WTC11 (cell line): ENCODE results near the gene ZRANB1. TPM values are rescaled to one million over a fixed set of nuclear protein-coding genes. Genes with fewer than 3 reads are reported as not detected.

ENCODE experiments used
- ATAC-seq: fragments of 200-7000 bp; cut with Tn5 transposase; 2 replicates; pipeline ENCODE4 v1.10.0; 2021; ENCODE audit warnings: mild to moderate bottlenecking, moderate library complexity
- CTCF ChIA-PET: fragments of 300-600 bp; sonication (Branson Sonifier 250); formaldehyde crosslinking; loops from one replicate; lab custom pipeline; 2021; ENCODE audit warnings: antibody characterized with exemption; lab: Charles Lee
- POLR2A ChIA-PET: fragments of 350-600 bp; sonication (Branson Sonifier 250); formaldehyde crosslinking; loops from one replicate; lab custom pipeline; 2021; ENCODE audit warnings: antibody characterized with exemption; lab: Charles Lee
- DNase-seq: peaks from one replicate; pipeline ENCODE4 v3.0.0; 2021; ENCODE audit warnings: low spot score
- H3K27ac Mint-ChIP-seq: 2 replicates; pipeline ENCODE4 v1.8.0; 2021; ENCODE audit warnings: mixed read lengths
- H3K27me3 Mint-ChIP-seq: 2 replicates; pipeline ENCODE4 v1.8.0; 2021; ENCODE audit warnings: low read depth, mild to moderate bottlenecking, moderate library complexity, mixed read lengths
- H3K36me3 Mint-ChIP-seq: 2 replicates; pipeline ENCODE4 v1.8.0; 2021; ENCODE audit warnings: mixed read lengths
- H3K4me1 Mint-ChIP-seq: 2 replicates; pipeline ENCODE4 v1.8.0; 2022; ENCODE audit warnings: mixed read lengths
- H3K4me3 Mint-ChIP-seq: 2 replicates; pipeline ENCODE4 v1.8.0; 2021; ENCODE audit warnings: mild to moderate bottlenecking, moderate library complexity, mixed read lengths
- H3K9me3 Mint-ChIP-seq: 2 replicates; pipeline ENCODE4 v1.8.0; 2021; ENCODE audit warnings: mixed read lengths
- ARID4B ChIP-seq: sonication (generic); formaldehyde crosslinking; IDR thresholded peaks from 2 replicates; pipeline ENCODE4 v1.8.0; 2023; ENCODE audit warnings: missing genetic modification reagents, mild to moderate bottlenecking, borderline replicate concordance
- ATF2 ChIP-seq: sonication (generic); formaldehyde crosslinking; IDR thresholded peaks from 2 replicates; pipeline ENCODE4 v1.8.1; 2022; ENCODE audit warnings: low read depth, missing genetic modification reagents, borderline replicate concordance
- CBFB ChIP-seq: sonication (generic); formaldehyde crosslinking; IDR thresholded peaks from 2 replicates; pipeline ENCODE4 v1.8.1; 2022; ENCODE audit warnings: mild to moderate bottlenecking, low read depth, missing genetic modification reagents
- CREB1 ChIP-seq: sonication (generic); formaldehyde crosslinking; IDR thresholded peaks from 2 replicates; pipeline ENCODE4 v1.8.0; 2023; ENCODE audit warnings: mild to moderate bottlenecking, missing genetic modification reagents
- HMGA2 ChIP-seq: fragments of 250-450 bp; sonication (Bioruptor Pico); IDR thresholded peaks from 2 replicates; pipeline ENCODE4 v1.4.0; 2021; ENCODE audit warnings: mild to moderate bottlenecking, moderate library complexity
- MLX ChIP-seq: sonication (generic); formaldehyde crosslinking; IDR thresholded peaks from 2 replicates; pipeline ENCODE4 v1.8.1; 2023; ENCODE audit warnings: mild to moderate bottlenecking, missing genetic modification reagents, moderate library complexity
- SMAD3 ChIP-seq: sonication (generic); formaldehyde crosslinking; IDR thresholded peaks from 2 replicates; pipeline ENCODE4 v1.8.0; 2022; ENCODE audit warnings: missing genetic modification reagents, mild to moderate bottlenecking, borderline replicate concordance
- SP1 ChIP-seq: sonication (generic); formaldehyde crosslinking; conservative IDR thresholded peaks from 2 replicates; pipeline ENCODE4 v1.8.1; 2022; ENCODE audit warnings: missing genetic modification reagents
- TEAD4 ChIP-seq: sonication (generic); formaldehyde crosslinking; IDR thresholded peaks from 2 replicates; pipeline ENCODE4 v1.8.0; 2022; ENCODE audit warnings: mild to moderate bottlenecking, missing genetic modification reagents
- USF1 ChIP-seq: sonication (generic); formaldehyde crosslinking; IDR thresholded peaks from 2 replicates; pipeline ENCODE4 v1.8.0; 2022; ENCODE audit warnings: mild to moderate bottlenecking, missing genetic modification reagents
- ZNF138 ChIP-seq: sonication (generic); formaldehyde crosslinking; conservative IDR thresholded peaks from 2 replicates; pipeline ENCODE4 v1.8.1; 2022; ENCODE audit warnings: mild to moderate bottlenecking, moderate library complexity, missing genetic modification reagents
- ZNF532 ChIP-seq: fragments of 250-450 bp; sonication (Bioruptor Pico); IDR thresholded peaks from 2 replicates; pipeline ENCODE4 v1.9.0; 2021; ENCODE audit warnings: mild to moderate bottlenecking, borderline replicate concordance
- ZSCAN18 ChIP-seq: fragments of 250-450 bp; sonication (Bioruptor Pico); IDR thresholded peaks from 2 replicates; pipeline ENCODE4 v2.1.2; 2022; ENCODE audit warnings: mild to moderate bottlenecking, moderate library complexity
- total RNA-seq: library from RNA; stranded (reverse); gene quantifications from 3 replicates; pipeline ENCODE4 v1.2.3, GENCODE V29; 2021

Gene ZRANB1
- total RNA-seq, 1 experiment from 2014 or later, result 15.9 TPM

- TF ChIP-seq ZNF138 (CRISPR knock-in tag) (no peak), SMAD3 (CRISPR knock-in tag) (0 out of 2 replicates have a peak, but pooled peaks have one; percentile 28), TEAD4 (CRISPR knock-in tag) (no peak), ZSCAN18 (CRISPR knock-in tag) (no peak), SP1 (CRISPR knock-in tag) (peak; percentile 71; the same call in 1 of the 2 replicates), USF1 (no peak; the same call in 1 of the 2 replicates), HMGA2 (CRISPR knock-in tag) (no peak), MLX (no peak), ZNF532 (CRISPR knock-in tag) (no peak), CREB1 (CRISPR knock-in tag) (no peak)
- TF ChIP-seq, all 79 proteins: peak for 20
These were observed 25.1 kb upstream of the ZRANB1 start (continued) for GRCh38 chr10:124916585-124917427.

GRCh38 chr10:124917428-124918190 is 24.3 kb upstream of the ZRANB1 start:
- ATAC-seq (no peak; the same call in 1 of the 2 replicates), DNase-seq (peak; percentile 31)
- CTCF ChIA-PET, result interaction anchor here (0.6 kb wide), 1 partner anchor 1491 kb away, joined by 3 read pairs; no protein-coding TSS in a partner anchor
- peak overlapping the region; percentile 87 for H3K4me3 Mint-ChIP-seq
- H3K4me1 Mint-ChIP-seq, result peaks cover 20% of the 10 kb centered on the region
- H3K27ac Mint-ChIP-seq, result peak overlapping the region; percentile 98
- no peaks in the 10 kb centered on the region for H3K9me3 Mint-ChIP-seq
- TF ChIP-seq ATF2 (CRISPR knock-in tag), result no peak
- TF ChIP-seq CBFB (CRISPR knock-in tag), result no peak
- 0 out of 2 replicates have a peak, but pooled peaks have one; percentile 31 for TF ChIP-seq ARID4B (CRISPR knock-in tag)
- POLR2A ChIA-PET, result interaction anchor here (0.5 kb wide), 1 partner anchor 161 kb away, joined by 3 read pairs; no protein-coding TSS in a partner anchor
- H3K36me3 Mint-ChIP-seq, result no peaks in the 10 kb centered on the region
- H3K27me3 Mint-ChIP-seq, result no peaks in the 10 kb centered on the region
